HuH-7.5 (cell line): ENCODE results near the gene ZFHX2.
"Not testable (repeated sequence)": the region's sequence is repeated elsewhere in the genome, so short reads cannot be mapped to it uniquely, and the experiment has no call there.

ENCODE experiments used
- DNase-seq: peaks from one replicate; pipeline ENCODE4 v3.0.0; 2011; ENCODE audit warnings: low spot score

Gene ZFHX2

GRCh38 chr14:23539248-23540140, 12.1 kb downstream of the ZFHX2 start:
- peak; percentile 78 for DNase-seq

GRCh38 chr14:23538785-23539184, 12.8 kb downstream of the ZFHX2 start:
- no peak for DNase-seq

- no peak for DNase-seq
Observed at GRCh38 chr14:23538050-23538718, 13.4 kb downstream of the ZFHX2 start.

- no peak for DNase-seq
Observed at GRCh38 chr14:23537351-23538049, 14.1 kb downstream of the ZFHX2 start.

GRCh38 chr14:23536906-23537305, 14.7 kb downstream of the ZFHX2 start:
- not testable (repeated sequence) for DNase-seq

GRCh38 chr14:23536494-23536893, 15.1 kb downstream of the ZFHX2 start:
- no peak for DNase-seq

GRCh38 chr14:23535943-23536342, 15.6 kb downstream of the ZFHX2 start:
- no peak for DNase-seq

GRCh38 chr14:23533652-23534435, 17.7 kb downstream of the ZFHX2 start:
- DNase-seq = no peak

GRCh38 chr14:23532658-23533057, 18.9 kb downstream of the ZFHX2 start:
- no peak for DNase-seq

- DNase-seq = no peak
Observed at GRCh38 chr14:23531391-23531790, 20.2 kb downstream of the ZFHX2 start.

- DNase-seq = no peak
Observed at GRCh38 chr14:23530375-23531055, 21.1 kb downstream of the ZFHX2 start.

GRCh38 chr14:23529016-23529415, 22.5 kb downstream of the ZFHX2 start:
- no peak for DNase-seq

- DNase-seq = no peak
Observed at GRCh38 chr14:23528555-23528954, 23.0 kb downstream of the ZFHX2 start.

- DNase-seq = no peak
Observed at GRCh38 chr14:23525611-23526010, 26.0 kb downstream of the ZFHX2 start.

GRCh38 chr14:23524954-23525353, 26.6 kb downstream of the ZFHX2 start:
- no peak for DNase-seq

- DNase-seq = no peak
Observed at GRCh38 chr14:23523229-23524016, 28.1 kb downstream of the ZFHX2 start.

- DNase-seq = no peak
Observed at GRCh38 chr14:23522643-23523198, 28.8 kb downstream of the ZFHX2 start.

GRCh38 chr14:23521785-23522640, 29.6 kb downstream of the ZFHX2 start:
- DNase-seq = no peak

GRCh38 chr14:23520899-23521533, 30.5 kb downstream of the ZFHX2 start:
- no peak for DNase-seq
